BE2C (cell line): Measurements from ENCODE around the gene GSTO2.

Experiments
- DNase-seq: peaks from one replicate; pipeline ENCODE4 v3.0.0-alpha.2; 2020
- H3K27me3 ChIP-seq: fragments of 250-450 bp; sonication (Bioruptor Pico); 2 replicates; pipeline ENCODE4 v1.5.1; 2020; ENCODE audit warnings: mild to moderate bottlenecking
- H3K36me3 ChIP-seq: fragments of 250-450 bp; sonication (Bioruptor Pico); 2 replicates; pipeline ENCODE4 v1.5.1; 2020; ENCODE audit warnings: mild to moderate bottlenecking
- H3K4me1 ChIP-seq: fragments of 250-450 bp; sonication (Bioruptor Pico); 2 replicates; pipeline ENCODE4 v1.5.1; 2020
- H3K4me3 ChIP-seq: 2 replicates; pipeline ENCODE4 v1.5.1; 2011; ENCODE audit warnings: low read depth, low read length
- H3K9me3 ChIP-seq: fragments of 250-450 bp; sonication (Bioruptor Pico); 2 replicates; pipeline ENCODE4 v1.5.1; 2020
- TF ChIP-seq, protein P1 (sequence below): IDR thresholded peaks from 2 replicates; pipeline ENCODE4 v1.5.1; 2012; ENCODE audit warnings: mild to moderate bottlenecking, low read depth, low read length

GSTO2 gene

DNA sequence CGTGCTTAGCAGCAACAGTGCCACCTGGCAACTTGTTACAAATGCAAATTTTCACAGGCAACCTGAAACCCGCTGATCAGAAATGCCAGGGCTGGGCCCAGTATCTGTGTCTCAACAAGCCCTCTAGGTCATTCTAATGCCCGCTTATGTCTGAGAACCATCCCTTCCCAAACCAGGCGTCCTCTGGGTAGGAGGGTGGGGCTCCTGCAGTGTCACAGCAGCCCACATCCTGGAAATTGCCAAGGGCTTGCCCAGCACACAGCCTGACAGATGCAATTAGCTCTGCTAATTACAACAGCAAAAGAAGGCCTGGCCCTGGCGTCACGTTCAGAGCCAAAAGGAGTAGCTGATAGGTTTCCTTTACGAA is 53.4 kb downstream of the GSTO2 start:
- Histone ChIP-seq H3K9me3 (no peaks in the 10 kb centered on the region), H3K27me3 (no peaks in the 10 kb centered on the region), H3K36me3 (no peaks in the 10 kb centered on the region), H3K4me3 (no peak overlapping the region), H3K4me1 (no peaks in the 10 kb centered on the region)
- TF ChIP-seq, protein P1, sequence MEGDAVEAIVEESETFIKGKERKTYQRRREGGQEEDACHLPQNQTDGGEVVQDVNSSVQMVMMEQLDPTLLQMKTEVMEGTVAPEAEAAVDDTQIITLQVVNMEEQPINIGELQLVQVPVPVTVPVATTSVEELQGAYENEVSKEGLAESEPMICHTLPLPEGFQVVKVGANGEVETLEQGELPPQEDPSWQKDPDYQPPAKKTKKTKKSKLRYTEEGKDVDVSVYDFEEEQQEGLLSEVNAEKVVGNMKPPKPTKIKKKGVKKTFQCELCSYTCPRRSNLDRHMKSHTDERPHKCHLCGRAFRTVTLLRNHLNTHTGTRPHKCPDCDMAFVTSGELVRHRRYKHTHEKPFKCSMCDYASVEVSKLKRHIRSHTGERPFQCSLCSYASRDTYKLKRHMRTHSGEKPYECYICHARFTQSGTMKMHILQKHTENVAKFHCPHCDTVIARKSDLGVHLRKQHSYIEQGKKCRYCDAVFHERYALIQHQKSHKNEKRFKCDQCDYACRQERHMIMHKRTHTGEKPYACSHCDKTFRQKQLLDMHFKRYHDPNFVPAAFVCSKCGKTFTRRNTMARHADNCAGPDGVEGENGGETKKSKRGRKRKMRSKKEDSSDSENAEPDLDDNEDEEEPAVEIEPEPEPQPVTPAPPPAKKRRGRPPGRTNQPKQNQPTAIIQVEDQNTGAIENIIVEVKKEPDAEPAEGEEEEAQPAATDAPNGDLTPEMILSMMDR = no peak
- DNase-seq = no peak

GRCh38 chr10:104323085-104323484 is 54.1 kb downstream of the GSTO2 start:
- Histone ChIP-seq H3K27me3 (no peaks in the 10 kb centered on the region), H3K4me3 (no peak overlapping the region), H3K4me1 (no peaks in the 10 kb centered on the region), H3K36me3 (no peaks in the 10 kb centered on the region), H3K9me3 (no peaks in the 10 kb centered on the region)
- TF ChIP-seq, protein P1 = no peak
- no peak for DNase-seq

DNA sequence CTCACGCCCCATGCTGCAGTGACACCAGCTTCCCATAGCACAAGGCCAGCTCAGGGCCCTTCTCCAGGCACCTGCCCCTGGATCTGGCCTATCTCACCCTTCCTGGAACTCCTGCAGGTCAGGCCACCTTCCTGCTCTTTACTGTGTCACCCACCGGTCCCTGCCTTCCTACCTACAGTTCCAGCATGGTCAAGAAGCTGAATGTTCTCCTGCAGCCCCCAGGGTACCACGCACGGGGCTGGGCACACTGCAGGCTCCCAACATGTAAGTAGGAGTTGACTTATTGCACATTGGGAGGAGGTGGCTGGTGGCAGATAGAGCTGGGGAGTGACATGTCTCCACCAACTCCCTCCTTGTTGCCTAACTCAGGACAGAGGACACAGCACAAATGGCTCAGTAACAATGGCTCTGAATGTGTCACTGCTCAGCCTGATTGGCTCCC is 54.8 kb downstream of the GSTO2 start:
- H3K4me3 ChIP-seq = no peak overlapping the region
- no peaks in the 10 kb centered on the region for H3K27me3 ChIP-seq
- no peaks in the 10 kb centered on the region for H3K4me1 ChIP-seq
- no peak for DNase-seq
- TF ChIP-seq, protein P1 = no peak
- H3K9me3 ChIP-seq = no peaks in the 10 kb centered on the region
- H3K36me3 ChIP-seq = no peaks in the 10 kb centered on the region

DNA sequence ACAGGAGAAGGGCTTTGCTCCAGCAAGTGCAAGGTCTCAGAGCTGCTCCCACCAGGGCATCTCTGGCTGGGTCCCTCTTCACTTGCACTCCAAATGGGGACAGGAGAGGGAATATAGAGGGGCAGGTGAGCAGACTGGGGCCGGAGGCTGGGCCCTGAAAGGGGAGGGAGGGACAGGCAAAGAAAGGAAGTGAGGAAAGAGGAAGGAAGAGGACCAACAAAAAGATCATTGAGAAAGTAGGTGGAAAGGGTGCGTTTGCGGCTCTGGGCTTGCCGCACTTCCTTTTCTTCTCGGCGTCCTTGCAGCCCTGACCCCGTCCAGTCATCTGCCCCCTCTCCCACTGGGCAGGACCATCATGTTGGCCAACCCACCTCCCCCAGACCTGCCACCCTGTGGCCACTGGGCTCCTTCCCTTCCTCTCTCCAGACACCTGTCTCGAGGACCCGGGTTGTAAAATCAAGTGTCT is 55.3 kb downstream of the GSTO2 start:
- H3K27me3 ChIP-seq = no peaks in the 10 kb centered on the region
- no peaks in the 10 kb centered on the region for H3K4me1 ChIP-seq
- no peak overlapping the region for H3K4me3 ChIP-seq
- H3K9me3 ChIP-seq = no peaks in the 10 kb centered on the region
- no peaks in the 10 kb centered on the region for H3K36me3 ChIP-seq
- no peak for DNase-seq
- TF ChIP-seq, protein P1 = no peak

- H3K9me3 ChIP-seq = no peaks in the 10 kb centered on the region
- no peaks in the 10 kb centered on the region for H3K36me3 ChIP-seq
- H3K4me1 ChIP-seq = no peaks in the 10 kb centered on the region
- no peak overlapping the region for H3K4me3 ChIP-seq
- H3K27me3 ChIP-seq = no peaks in the 10 kb centered on the region
- TF ChIP-seq, protein P1 = no peak
- no peak for DNase-seq
Measured at GRCh38 chr10:104324931-104325330, 55.9 kb downstream of the GSTO2 start.

DNA sequence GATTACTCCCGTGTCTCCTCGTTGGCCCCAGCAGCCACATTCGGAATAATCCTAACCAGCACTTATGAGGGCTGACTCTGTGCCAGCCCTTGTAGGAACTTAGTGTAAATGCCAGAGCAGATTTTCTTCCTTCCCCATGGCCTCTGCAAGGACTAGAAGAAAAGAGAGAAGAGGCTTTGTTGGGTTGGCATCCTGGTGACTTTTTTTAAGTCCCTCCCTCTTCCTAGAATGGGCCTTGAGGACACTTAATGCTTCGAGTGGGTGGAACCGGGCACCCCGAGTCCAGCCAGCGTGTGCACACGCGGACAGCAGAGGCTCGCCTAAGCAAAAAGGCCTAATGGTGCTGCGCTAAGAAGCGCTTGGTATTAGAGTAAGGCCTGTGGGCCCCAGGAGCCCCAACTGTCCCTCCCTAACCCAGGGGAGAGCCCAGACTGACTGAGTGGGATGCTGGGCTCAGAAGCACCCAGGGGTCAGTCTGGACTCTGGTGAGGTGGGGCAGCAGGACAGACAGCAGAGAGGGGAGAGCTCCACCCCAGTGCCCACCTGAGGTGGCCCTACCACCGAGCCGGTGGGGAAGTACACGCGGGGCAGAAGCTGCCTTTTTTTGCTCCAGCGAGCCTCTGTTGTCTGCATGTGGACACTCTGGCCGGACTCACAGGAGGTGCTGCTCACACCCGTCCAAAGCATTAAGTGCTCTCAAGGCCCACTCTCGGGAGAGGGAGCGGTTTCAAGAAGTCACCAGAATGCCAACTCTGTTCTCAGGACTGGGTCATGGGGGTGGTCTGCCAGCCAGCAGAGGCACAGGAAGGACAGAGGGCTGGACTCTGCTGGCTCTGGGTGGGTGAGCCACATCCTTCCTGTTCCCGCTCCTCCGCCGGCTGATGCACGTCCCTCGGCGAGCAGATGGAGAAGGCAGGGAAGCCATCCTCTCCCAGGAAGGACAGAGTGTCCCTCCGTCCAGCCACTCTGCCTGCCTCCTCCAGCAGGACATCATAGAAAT is 56.8 kb downstream of the GSTO2 start:
- Histone ChIP-seq H3K27me3 (no peaks in the 10 kb centered on the region), H3K4me3 (no peak overlapping the region), H3K36me3 (no peaks in the 10 kb centered on the region), H3K4me1 (no peaks in the 10 kb centered on the region), H3K9me3 (no peaks in the 10 kb centered on the region)
- TF ChIP-seq, protein P1 = no peak
- DNase-seq = no peak
